A673 (cell line): ENCODE data around the gene GP2.

Source experiments
- CTCF ChIP-seq: fragments of 300-800, 200-600 bp; sonication (generic); conservative IDR thresholded peaks from 2 replicates; pipeline ENCODE4 v1.5.1; 2017; ENCODE audit warnings: low read depth, mild to moderate bottlenecking, antibody characterized with exemption, low read length, moderate library complexity, mixed read lengths
- EZH2 ChIP-seq: fragments of 200-600 bp; sonication (generic); IDR thresholded peaks from 2 replicates; pipeline ENCODE4 v1.6.1; 2017; ENCODE audit warnings: borderline replicate concordance, low read depth, mild to moderate bottlenecking, mixed read lengths, antibody characterized with exemption, low read length; ENCODE audit not compliant: poor library complexity, severe bottlenecking

- TF ChIP-seq CTCF (no peak), EZH2 (no peak)
Measured at GRCh38 chr16:20263138-20263855, 64.0 kb downstream of the GP2 start.
